Tibial nerve (tissue), 4 donors: ENCODE data around the gene AK4.

Experiments used
- EP300 ChIP-seq, 2 donors: sonication (generic); formaldehyde crosslinking; IDR thresholded peaks; one replicate each; pipeline ENCODE4 v1.6.1; 2017; ENCODE audit warnings: antibody characterized with exemption in 2 of 2, mild to moderate bottlenecking in 1 of 2
- POLR2A ChIP-seq, 2 donors: fragments of 450-650 bp; IDR thresholded peaks; one replicate each; pipeline ENCODE4 v1.6.1; 2017; ENCODE audit warnings: antibody characterized with exemption in 2 of 2, mild to moderate bottlenecking in 2 of 2, moderate library complexity in 2 of 2
- TF ChIP-seq, protein P1 (sequence below), 5 experiments: fragments of 200-600 bp in 3 of 5; fragments of 450-650 bp in 2 of 5; sonication (generic) in 3 of 5; IDR thresholded peaks; one replicate each; pipeline ENCODE4 v1.5.1; 2016 to 2019; ENCODE audit warnings: antibody characterized with exemption in 5 of 5, mild to moderate bottlenecking in 3 of 5, moderate library complexity in 2 of 5

DNA sequence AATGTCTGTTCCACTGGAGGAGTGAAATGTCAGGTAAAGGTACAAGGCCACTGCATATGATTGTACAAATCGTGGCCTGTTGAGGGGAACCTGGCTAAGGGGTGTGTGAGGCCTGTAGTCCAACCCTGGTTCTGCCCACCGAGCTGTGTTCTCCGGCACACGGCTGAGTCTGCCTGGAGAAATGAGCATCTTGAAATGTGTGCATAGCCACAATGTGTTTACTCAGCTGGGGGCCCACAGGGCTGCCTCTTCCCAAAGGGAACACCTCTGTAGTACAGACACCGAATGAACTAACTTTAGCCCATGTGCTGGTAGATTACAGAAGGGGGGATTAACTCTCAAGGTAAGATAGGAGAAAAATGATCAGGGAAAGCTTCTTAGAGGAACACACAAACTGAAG, 30.2 kb downstream of the AK4 start:
- TF ChIP-seq, protein P1, sequence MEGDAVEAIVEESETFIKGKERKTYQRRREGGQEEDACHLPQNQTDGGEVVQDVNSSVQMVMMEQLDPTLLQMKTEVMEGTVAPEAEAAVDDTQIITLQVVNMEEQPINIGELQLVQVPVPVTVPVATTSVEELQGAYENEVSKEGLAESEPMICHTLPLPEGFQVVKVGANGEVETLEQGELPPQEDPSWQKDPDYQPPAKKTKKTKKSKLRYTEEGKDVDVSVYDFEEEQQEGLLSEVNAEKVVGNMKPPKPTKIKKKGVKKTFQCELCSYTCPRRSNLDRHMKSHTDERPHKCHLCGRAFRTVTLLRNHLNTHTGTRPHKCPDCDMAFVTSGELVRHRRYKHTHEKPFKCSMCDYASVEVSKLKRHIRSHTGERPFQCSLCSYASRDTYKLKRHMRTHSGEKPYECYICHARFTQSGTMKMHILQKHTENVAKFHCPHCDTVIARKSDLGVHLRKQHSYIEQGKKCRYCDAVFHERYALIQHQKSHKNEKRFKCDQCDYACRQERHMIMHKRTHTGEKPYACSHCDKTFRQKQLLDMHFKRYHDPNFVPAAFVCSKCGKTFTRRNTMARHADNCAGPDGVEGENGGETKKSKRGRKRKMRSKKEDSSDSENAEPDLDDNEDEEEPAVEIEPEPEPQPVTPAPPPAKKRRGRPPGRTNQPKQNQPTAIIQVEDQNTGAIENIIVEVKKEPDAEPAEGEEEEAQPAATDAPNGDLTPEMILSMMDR (IDR thresholded peaks at IDR 0.05), result no peak
- no peak for TF ChIP-seq POLR2A (IDR thresholded peaks at IDR 0.05)
- TF ChIP-seq EP300 (IDR thresholded peaks at IDR 0.05), result no peak
